HG03432 (cell line): Measurements from ENCODE around the gene CSF3R.

ENCODE experiments used
- ATAC-seq: cut with Tn5 transposase; IDR thresholded peaks from one replicate; pipeline ENCODE4 v1.9.1; 2021; ENCODE audit warnings: mild to moderate bottlenecking, moderate library complexity; ENCODE audit not compliant: unreplicated experiment

The CSF3R gene

DNA sequence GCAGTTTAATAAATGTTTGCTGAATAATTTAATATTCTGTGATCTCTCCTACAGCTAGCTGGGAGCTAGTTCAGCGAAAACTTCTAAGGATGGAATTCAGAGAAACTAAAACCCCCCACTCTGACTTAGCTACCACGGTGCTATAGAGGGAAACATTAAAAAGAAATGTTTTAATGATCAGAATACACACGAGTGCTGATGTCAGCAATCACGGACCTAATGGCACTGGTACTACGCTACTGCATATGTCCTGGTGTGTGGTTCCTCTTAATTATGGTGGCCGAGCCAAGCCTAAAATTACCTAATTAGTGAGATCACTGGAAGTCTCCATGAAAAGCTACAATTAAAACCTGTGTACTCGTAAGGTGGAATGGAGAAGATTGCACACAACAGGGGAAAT is 61.1 kb downstream of the CSF3R start:
- ATAC-seq = no peak

DNA sequence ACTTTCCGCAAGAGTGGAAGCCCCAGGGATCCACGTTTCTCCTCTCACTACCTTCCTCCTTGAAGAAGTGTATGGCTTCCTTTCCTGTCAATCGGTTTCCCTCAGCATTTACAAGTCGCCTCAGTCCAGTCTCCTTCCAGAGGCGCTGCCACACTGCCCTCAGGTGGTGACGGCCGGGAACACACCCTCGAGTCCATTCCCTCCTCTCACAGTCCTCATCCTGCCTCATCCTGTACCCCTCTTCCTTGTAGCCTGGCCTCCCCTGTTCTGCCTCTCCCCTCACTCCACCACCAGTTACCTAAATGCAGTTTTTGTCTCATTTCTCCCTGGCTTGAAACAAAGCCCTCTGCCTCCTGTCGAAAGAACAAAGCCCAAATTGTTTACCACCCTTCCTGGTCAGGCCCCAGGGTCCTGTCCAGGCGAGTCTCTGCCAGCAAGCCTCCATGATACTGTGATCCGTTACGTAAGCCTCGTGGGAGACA is 61.8 kb downstream of the CSF3R start:
- peak; percentile 60 for ATAC-seq

DNA sequence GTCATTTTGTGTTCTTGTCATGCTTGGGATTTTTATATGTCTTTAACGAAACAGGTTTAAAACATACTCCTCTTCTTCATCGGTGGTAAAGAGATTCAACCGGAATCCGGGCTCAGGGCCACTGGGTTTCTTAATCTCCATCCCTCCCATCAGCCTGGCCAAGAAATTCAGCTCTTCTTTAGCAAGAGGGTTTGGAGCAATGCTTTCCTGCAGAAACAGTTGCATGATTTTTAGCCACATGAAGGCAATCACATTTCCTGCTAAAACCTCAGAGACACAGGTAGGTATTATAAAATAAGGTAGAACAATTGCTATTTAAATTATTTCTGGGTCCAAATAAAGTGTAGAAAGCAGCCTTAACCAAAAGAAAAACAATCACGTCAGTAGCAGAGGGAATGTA is 62.3 kb downstream of the CSF3R start:
- ATAC-seq = no peak

DNA sequence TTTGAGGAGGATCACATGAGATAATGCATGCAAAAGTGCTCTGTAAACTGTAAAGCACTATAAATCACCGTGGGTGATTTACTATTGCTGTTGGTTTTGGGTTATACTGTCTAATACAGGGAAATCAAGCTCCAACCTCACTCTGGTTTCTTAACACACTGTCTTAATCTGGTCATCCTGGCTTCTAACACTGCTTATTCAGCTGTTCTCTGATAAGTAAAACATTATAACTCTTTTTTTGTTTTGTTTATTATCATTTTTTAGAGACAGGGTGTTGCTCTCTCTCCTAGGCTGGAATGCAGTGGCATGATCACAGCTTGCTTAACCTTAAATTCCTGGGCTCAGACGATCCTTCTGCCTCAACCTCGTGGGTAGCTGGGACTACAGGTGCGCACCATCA is 63.1 kb downstream of the CSF3R start:
- no peak for ATAC-seq

DNA sequence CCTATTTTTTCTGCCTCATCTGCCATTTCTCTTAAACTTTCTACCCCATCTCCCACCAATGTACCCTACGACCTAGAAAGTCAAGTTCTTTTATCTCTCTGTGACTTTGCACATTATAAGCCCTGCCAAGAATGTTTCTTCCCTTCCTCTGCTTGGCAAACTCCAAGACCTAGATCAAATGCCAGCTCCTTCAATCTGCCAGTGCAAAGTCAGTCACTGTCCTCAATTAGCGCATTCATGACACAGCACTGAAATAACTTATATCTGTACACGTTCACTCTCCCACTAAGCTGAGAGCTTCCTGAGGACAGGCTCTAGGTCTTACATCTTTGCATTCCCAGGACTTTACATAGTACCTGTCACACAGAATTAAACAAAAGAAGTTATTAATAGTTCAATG is 63.6 kb downstream of the CSF3R start:
- ATAC-seq = no peak

DNA sequence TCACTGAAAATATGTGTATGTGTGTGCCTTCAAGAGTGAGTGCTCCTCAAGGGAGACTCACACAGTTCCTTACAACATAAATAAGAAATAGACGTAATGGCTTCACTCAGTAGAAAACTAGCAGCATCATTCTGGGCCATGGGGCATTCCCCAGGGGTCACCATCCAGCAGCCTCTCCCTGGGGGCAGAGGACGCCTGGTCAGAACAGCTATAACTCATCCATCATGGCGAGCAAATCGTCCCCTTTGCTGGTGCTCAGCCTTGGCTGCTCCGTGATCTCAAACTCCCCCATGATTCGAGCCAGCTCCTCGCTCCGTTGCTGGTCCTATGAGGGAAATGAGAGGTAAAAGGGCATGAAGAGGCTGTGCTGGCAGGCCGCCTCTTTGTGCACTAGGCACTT is 64.8 kb downstream of the CSF3R start:
- no peak for ATAC-seq
